ENCODE measurements around the gene SYT6.

The SYT6 gene

GRCh38 chr1:114154963-114155322 lies 1.3 kb upstream of the SYT6 start:
- H3K4me3 ChIP-seq (ENCODE audit: low read depth, low read length) = no peak overlapping the region

GRCh38 chr1:114154146-114154962 lies 685 bp upstream of the SYT6 start:
- H3K4me3 ChIP-seq (ENCODE audit: low read depth, low read length) = peak overlapping the region; percentile 50

DNA sequence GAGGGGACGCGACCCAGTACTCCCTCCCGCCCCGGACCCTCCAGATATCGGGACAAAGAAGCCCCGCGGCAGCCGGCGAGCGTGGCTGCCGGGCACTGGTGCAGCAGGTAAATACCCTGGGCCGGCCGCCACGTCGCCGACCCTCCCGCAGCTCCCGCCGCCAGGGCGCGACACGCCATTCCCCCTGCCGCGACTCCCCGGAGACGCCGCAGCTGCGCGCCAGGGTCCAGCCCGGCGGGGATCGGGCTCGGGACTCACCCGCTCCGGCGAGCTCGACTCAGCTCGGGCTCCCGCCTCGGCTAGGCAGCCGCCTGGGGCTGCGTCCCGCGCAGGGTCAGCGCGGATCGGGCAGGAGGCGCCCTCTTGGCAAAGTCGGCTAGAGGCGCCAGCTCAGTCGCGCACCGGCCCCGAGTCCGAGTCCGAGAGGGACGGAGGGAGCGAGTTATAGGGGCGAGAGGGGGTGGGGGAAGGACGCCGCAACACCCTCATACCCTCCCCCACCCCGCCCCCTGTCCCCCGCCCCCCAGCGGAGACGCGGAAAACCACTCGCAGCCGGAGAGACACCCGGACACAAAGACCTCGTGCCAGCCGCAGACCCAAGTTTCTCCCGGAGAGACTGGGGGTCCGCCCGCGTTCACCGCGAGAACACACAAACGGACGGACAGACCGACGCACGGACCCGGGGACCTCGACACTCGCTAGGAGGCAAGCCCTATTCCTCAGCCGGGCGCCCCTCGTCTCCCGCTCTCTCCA lies 985 bp downstream of the SYT6 start:
- H3K4me3 ChIP-seq (ENCODE audit: low read depth, low read length) = peak overlapping the region; percentile 74

DNA sequence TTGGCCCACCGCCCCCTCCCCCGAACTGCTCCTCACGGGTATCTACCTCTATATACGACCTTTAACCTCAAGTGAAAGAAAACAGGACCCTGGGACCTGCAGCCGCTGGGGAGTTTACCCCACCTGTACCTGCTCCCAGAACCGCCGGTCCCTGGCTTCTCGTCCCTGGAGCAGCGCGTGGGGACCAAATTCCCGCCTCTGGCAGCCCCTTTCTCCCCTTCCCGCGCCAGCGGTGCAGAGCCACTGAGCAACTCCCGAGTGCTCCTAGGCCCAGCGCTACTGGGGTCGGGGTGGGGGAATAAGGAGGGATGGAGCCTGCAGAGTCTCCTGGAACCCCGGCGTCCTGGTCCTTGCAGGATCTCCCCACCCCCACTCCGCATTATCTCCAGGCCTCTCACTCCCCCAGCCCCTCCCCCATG lies 1.6 kb downstream of the SYT6 start:
- H3K4me3 ChIP-seq (ENCODE audit: low read depth, low read length) = peak overlapping the region; percentile 74

- H3K4me3 ChIP-seq (ENCODE audit: low read depth, low read length) = no peak overlapping the region
Observed at GRCh38 chr1:114150016-114150415, 3.7 kb downstream of the SYT6 start.

GRCh38 chr1:114149211-114149610 lies 4.5 kb downstream of the SYT6 start:
- no peak overlapping the region for H3K4me3 ChIP-seq (ENCODE audit: low read depth, low read length)

GRCh38 chr1:114145504-114146151 lies 8.0 kb downstream of the SYT6 start:
- no peak overlapping the region for H3K4me3 ChIP-seq (ENCODE audit: low read depth, low read length)

DNA sequence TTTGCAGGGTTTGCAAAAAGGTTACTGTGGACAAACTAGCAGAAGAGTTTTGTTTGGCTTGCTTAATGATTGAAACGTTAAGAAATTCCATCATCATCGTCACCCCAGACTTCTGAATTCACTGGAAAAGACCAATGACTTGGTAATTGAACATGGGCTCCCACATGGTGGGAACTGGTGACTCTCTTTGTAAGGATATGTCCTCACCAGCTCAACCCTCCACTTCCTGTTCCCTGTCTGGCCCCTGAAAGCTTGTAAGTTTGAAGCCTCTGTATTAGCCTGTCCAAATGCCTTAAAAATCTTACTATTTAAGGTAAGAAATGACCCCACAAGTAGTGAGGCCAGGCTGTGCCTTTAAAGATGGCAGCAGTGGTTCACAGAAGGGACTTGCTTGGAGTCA lies 9.7 kb downstream of the SYT6 start:
- H3K4me3 ChIP-seq (ENCODE audit: low read depth, low read length) = no peak overlapping the region

GRCh38 chr1:114139540-114139939 lies 14.1 kb downstream of the SYT6 start:
- no peak overlapping the region for H3K4me3 ChIP-seq (ENCODE audit: low read depth, low read length)

DNA sequence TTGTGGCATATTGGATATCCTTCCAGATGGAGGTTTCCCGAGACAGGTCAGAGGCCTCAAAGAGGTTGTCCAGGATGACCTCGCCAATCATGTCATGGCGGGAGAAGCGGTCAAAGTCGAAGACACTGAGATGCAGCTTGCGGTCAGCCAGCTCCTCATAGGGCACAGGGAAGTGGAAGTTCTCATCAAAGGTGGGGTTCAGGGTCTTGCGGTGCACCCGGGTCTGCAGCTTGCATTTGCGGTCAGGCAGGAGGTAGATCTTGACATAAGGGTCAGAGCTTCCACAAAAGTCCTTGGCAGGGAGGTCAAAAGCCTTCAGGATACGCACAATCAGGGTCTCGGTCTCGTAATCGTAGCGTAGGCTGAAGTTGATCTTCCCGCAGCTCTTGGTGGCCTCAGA lies 16.2 kb downstream of the SYT6 start:
- H3K4me3 ChIP-seq (ENCODE audit: low read depth, low read length) = no peak overlapping the region

DNA sequence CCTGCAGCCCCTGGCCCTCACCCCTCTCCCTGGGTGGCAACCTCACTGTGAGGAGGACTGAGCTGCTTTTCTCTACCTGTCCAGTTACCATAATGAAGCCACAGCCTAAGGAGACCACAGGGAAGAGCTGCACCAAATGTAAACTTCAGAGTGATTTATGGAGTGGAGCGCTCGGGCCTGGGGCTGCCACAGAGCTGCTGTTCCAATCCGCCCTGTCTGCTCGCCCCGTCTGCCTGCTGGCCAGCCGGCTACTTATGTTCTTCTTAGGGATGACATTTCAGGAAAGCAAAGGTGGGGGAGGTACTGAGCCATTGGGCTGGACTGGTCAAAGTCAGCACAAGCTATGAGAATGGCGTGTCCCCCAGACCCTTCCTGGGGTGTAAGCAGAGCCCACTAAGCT lies 17.9 kb downstream of the SYT6 start:
- no peak overlapping the region for H3K4me3 ChIP-seq (ENCODE audit: low read depth, low read length)

DNA sequence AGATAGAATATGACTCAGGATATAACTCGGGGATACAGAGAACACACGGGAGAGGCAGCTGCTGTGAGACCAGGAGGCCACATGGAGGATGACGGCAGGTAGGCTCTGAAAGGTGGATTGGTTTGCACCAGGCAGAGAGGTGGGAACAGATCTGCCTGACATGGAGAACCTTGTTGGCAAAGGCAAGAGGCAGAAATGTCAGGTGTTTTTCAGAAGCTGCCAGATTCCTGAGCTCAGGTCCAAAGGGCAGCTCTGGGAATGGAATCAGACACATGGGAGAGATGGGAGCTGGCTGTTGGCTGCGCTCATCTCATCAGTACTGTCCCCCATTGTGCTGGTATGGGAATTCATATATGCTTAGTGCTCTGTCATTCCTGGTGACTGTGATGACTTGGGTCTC lies 19.2 kb downstream of the SYT6 start:
- H3K4me3 ChIP-seq (ENCODE audit: low read depth, low read length) = no peak overlapping the region

DNA sequence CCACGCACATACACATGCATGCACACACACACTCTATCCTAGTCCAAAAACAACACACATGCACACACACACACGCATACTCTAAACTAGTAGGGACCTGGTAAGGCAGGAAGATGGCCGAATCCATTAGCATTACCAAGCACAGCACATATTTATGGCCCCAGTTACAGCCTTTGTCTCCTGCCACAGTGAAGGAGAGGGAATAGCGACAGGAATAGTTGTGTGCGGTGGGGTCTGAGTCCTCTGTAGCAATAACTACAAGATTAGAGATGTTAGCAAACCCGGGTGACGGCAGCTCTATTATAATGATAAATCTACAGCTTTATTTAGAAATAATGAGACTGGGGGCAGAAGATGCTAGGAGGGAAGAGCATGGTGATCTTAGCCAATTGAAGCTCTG lies 20.5 kb downstream of the SYT6 start:
- no peak overlapping the region for H3K4me3 ChIP-seq (ENCODE audit: low read depth, low read length)

DNA sequence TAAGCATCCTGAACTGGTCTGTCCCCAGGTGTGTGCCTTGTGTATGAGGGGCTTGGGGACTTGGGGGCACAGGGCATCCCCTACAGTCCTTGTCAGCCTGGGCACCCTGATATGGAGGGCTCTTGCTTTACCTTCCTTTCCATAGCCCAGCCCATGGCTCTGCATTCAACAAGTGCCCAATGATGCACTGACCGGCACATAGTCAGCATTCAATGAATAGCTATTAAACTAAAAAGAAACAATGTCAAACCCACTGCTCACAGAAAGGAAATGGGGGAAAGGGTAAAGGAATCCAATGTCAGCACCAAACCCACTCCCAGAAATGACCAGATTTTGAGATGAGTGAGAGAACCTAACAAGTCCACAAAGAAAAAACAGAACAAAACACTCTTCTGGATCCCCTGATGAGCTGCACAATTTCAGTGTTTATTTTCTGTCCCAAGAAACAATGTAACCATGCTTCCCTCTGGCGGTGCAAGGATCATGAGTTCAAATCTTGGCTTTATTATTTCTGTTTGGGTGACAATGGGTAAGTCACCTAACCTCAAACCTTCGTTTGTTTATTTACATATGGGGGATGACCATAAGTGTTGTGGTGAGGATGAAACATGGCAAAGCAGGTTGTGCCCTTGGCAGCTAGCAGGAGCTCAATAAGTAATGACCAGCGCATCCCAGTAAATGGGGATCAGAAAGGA lies 22.0 kb downstream of the SYT6 start:
- no peak overlapping the region for H3K4me3 ChIP-seq (ENCODE audit: low read depth, low read length)

- no peak overlapping the region for H3K4me3 ChIP-seq (ENCODE audit: low read depth, low read length)
Observed at GRCh38 chr1:114130846-114131525, 22.7 kb downstream of the SYT6 start.

GRCh38 chr1:114130213-114130612 lies 23.5 kb downstream of the SYT6 start:
- H3K4me3 ChIP-seq (ENCODE audit: low read depth, low read length) = no peak overlapping the region

DNA sequence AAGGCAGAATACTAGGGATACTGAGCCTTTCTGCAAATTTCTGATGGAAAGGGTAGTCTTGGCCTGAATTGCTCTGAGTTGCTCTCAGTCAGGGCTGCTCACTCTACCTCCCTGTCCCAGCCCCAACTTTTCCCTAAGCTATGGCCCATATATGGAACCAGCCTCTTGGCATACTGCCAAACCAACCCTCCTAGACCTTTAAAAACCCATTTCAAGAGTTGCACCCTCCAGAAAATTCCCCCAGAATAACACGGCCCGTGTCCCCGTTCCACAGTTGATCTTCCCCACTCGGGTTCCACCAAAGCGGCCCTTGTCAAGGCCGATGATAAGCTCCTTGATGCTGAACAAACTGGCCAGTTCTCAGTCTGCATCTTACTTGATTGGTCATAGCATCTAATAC lies 25.4 kb downstream of the SYT6 start:
- no peak overlapping the region for H3K4me3 ChIP-seq (ENCODE audit: low read depth, low read length)

DNA sequence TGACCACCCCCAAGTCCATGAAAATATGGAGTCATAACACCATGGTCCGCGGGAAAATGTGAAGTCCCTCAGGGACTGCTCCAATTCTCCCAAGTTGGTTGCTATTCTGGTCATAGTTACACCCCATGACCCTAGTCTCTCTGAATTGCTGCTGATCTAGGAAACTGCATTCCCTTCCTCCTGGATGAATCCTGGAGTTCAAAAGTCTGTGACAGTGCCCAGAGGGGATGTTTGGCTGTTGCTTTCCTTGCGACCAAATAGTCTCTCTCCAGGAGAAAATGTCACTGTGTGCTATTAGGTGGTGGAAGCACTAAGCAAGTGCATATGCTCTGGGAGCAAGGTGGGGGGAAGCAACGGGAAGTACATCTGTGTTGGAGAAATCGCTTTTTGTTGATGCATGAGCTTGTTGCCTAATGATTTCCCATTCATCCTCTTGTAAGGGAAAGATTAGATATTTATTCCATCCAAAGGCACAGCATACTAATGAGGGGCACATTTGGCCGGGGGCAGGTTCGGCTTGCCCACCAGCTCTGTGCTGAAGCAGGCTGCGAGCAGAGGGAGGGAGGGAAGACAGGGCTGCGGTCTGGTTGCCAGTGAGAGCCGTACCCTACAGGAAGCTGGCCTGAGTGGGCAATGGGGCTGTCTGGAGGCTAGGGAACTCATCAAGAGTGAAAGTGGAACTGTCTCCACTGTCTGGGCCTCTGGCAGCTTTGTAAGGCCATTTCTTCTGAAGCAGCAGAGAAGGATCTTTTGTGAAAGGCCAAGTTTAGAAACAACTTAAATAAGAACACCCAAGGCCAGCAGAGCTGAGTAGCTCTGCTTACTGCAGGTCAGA lies 27.2 kb downstream of the SYT6 start:
- H3K4me3 ChIP-seq (ENCODE audit: low read depth, low read length) = no peak overlapping the region

DNA sequence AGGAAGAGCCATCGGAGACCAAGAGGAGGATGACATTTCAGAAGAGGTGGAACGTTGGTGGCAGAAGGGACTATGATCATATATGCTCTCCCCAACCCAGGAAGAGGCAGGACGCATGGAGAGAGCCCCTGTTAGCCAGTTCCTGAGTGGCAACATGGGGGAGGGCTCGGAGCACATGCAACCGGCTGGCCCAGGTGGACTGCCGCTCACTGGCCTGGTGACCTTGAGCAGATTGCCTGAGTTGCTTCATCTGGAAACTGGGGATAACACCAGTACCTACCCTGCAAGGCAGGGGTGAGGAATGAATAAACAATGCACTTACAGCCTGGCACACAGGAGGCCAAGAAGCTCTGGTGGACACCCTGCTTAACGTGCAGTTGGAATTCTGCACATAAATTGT lies 29.0 kb downstream of the SYT6 start:
- H3K4me3 ChIP-seq (ENCODE audit: low read depth, low read length) = no peak overlapping the region

Data from iPS-11a (cell line).